Measurements from ENCODE around the gene EGFLAM. TPM values are rescaled to one million over a fixed set of nuclear protein-coding genes. Genes with fewer than 3 reads are reported as not detected.

The EGFLAM gene
- total and polyA plus RNA-seq, 2 donors (not counting 3 experiments of a cell fraction or from before 2014, with no cell fraction given) = 1.2 to 2.7 TPM

DNA sequence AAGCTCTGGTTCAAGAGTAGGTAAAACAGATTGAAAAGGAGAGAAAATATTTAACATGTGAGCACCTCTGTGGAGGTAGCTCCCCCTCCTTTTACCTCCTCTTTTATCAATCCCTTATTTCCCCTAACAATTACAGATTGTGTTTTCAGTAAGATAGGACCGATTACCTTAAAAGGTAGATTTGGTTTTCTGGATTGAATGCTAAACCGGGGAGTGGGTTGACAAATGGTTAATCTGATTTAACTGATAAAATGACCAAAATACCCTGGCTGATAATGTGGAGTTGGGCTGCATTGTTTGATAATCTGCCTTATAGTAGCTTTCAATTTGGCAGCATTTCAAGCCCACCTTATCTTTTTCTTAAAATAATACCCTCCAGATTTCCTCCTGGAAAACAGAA is 83.9 kb downstream of the EGFLAM start:
- dilution Hi-C loops (cut with MboI; ENCODE audit: extremely low pct_ligation_motif_present, low sequenced_read_pairs) = no loop called here
- Histone ChIP-seq H3K79me2 (ENCODE audit: control insufficient read depth, insufficient read depth, low read length) (no peaks in the 10 kb centered on the region), H3K4me1 (ENCODE audit: control insufficient read depth, extremely low read depth, insufficient read depth, low read length) (peaks cover 9% of the 10 kb centered on the region), H3K27me3 (ENCODE audit: control insufficient read depth in 2 of 2, insufficient read depth in 2 of 2, low read length in 2 of 2) (no peaks in the 10 kb centered on the region), H3K4me3 (replicated peaks in 1 of 3; ENCODE audit: insufficient read depth in 1 of 3, low read depth in 1 of 3, low read length in 3 of 3) (no peak overlapping the region), H3K9me3 (replicated peaks; ENCODE audit: control insufficient read depth, insufficient read depth, low read length) (no peaks in the 10 kb centered on the region), H3K4me2 (ENCODE audit: insufficient read depth, low read length) (no peak overlapping the region), H3K9me1 (replicated peaks; ENCODE audit: control insufficient read depth, extremely low read depth, insufficient read depth, low read length) (no peaks in the 10 kb centered on the region), H4K20me1 (replicated peaks; ENCODE audit: control insufficient read depth, extremely low read depth, insufficient read depth, low read length) (no peaks in the 10 kb centered on the region), H3K27ac (ENCODE audit: insufficient read depth, low read depth, low read length) (no peak overlapping the region), H3K36me3 (ENCODE audit: control insufficient read depth in 2 of 2, extremely low read depth in 1 of 2, insufficient read depth in 2 of 2, low read length in 2 of 2) (no peaks in the 10 kb centered on the region), H3K9ac (replicated peaks; ENCODE audit: extremely low read depth, insufficient read depth, low read length) (no peak overlapping the region), H2AFZ (ENCODE audit: low read depth, low read length) (no peak overlapping the region)
- FAIRE-seq (no peak), DNase-seq (ENCODE audit: low read depth, low spot score) (no peak)
- CTCF ChIA-PET = interaction anchor here (0.9 kb wide), 1 partner anchor 468 kb away, joined by 4 read pairs; no protein-coding TSS in a partner anchor
- intact Hi-C loops (cut with micrococcal nuclease) = no loop called here
- POLR2A ChIA-PET = no interaction called here
- BruUV-seq (replicated peaks) = no TSS peak
- no peak for TF ChIP-seq EZH2 (IDR thresholded peaks at IDR 0.05; ENCODE audit: borderline replicate concordance, low read depth, low read length, severe bottlenecking)
- no peak for TF ChIP-seq FOS (IDR thresholded peaks at IDR 0.05; ENCODE audit: borderline replicate concordance, insufficient read depth, low read length)
- TF ChIP-seq MYC (IDR thresholded peaks at IDR 0.05; ENCODE audit: low read depth, low read length) = no peak

DNA sequence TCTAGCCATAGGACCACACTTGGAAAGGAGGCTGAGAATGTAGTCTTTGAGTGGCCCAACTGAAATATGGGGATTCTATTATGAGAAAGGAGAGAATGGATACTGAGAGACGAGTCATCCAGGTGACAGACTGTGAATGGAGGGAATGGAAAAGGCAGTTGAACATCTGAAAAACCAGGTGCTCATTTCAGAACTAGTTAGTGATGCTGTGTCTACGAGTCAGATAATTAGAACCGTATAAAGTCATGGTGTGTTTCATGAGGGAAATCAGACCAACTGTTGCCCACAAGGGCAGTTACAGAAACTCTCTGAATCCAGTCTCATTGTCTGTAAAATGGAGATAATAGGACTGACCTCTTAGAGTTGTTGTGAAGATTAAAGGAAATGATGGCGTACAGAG is 86.5 kb downstream of the EGFLAM start:
- no TSS peak for BruUV-seq (replicated peaks)
- no peak overlapping the region for H3K4me3 ChIP-seq (replicated peaks in 1 of 3; ENCODE audit: insufficient read depth in 1 of 3, low read depth in 1 of 3, low read length in 3 of 3)
- no peaks in the 10 kb centered on the region for H3K36me3 ChIP-seq (ENCODE audit: control insufficient read depth in 2 of 2, extremely low read depth in 1 of 2, insufficient read depth in 2 of 2, low read length in 2 of 2)
- POLR2A ChIA-PET = no interaction called here
- no peak for DNase-seq (ENCODE audit: low read depth, low spot score)
- intact Hi-C loops (cut with micrococcal nuclease) (no loop called here), dilution Hi-C loops (cut with MboI; ENCODE audit: extremely low pct_ligation_motif_present, low sequenced_read_pairs) (no loop called here)
- FAIRE-seq = no peak
- TF ChIP-seq, protein P1, sequence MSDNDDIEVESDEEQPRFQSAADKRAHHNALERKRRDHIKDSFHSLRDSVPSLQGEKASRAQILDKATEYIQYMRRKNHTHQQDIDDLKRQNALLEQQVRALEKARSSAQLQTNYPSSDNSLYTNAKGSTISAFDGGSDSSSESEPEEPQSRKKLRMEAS (IDR thresholded peaks at IDR 0.05; ENCODE audit: insufficient read depth, insufficient read length) = no peak
- TF ChIP-seq EZH2 (IDR thresholded peaks at IDR 0.05; ENCODE audit: borderline replicate concordance, low read depth, low read length, severe bottlenecking) = no peak
- TF ChIP-seq GATA2 (IDR thresholded peaks at IDR 0.05; ENCODE audit: insufficient read depth, insufficient read length, low read depth, low read length) = no peak
- no peak for TF ChIP-seq JUN (IDR thresholded peaks at IDR 0.05; ENCODE audit: borderline replicate concordance, insufficient read depth, insufficient read length, low read depth)
- TF ChIP-seq POLR2AphosphoS5 (IDR thresholded peaks at IDR 0.05; ENCODE audit: insufficient read depth, low read depth, low read length) = no peak
- TF ChIP-seq FOS (IDR thresholded peaks at IDR 0.05; ENCODE audit: borderline replicate concordance, insufficient read depth, low read length) = no peak
- TF ChIP-seq, protein P2, sequence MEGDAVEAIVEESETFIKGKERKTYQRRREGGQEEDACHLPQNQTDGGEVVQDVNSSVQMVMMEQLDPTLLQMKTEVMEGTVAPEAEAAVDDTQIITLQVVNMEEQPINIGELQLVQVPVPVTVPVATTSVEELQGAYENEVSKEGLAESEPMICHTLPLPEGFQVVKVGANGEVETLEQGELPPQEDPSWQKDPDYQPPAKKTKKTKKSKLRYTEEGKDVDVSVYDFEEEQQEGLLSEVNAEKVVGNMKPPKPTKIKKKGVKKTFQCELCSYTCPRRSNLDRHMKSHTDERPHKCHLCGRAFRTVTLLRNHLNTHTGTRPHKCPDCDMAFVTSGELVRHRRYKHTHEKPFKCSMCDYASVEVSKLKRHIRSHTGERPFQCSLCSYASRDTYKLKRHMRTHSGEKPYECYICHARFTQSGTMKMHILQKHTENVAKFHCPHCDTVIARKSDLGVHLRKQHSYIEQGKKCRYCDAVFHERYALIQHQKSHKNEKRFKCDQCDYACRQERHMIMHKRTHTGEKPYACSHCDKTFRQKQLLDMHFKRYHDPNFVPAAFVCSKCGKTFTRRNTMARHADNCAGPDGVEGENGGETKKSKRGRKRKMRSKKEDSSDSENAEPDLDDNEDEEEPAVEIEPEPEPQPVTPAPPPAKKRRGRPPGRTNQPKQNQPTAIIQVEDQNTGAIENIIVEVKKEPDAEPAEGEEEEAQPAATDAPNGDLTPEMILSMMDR (IDR thresholded peaks at IDR 0.05; ENCODE audit: extremely low read depth in 1 of 2, insufficient read depth in 1 of 2, low read depth in 1 of 2, low read length in 2 of 2) = no peak
- TF ChIP-seq MYC (IDR thresholded peaks at IDR 0.05; ENCODE audit: low read depth, low read length) = no peak
- TF ChIP-seq POLR2A (IDR thresholded peaks at IDR 0.05; ENCODE audit: low read depth, low read length) = no peak
- H3K9me3 ChIP-seq (replicated peaks; ENCODE audit: control insufficient read depth, insufficient read depth, low read length) = no peaks in the 10 kb centered on the region
- H3K4me1 ChIP-seq (ENCODE audit: control insufficient read depth, extremely low read depth, insufficient read depth, low read length) = no peaks in the 10 kb centered on the region
- H3K9ac ChIP-seq (replicated peaks; ENCODE audit: extremely low read depth, insufficient read depth, low read length) = no peak overlapping the region
- no peaks in the 10 kb centered on the region for H3K27me3 ChIP-seq (ENCODE audit: control insufficient read depth in 2 of 2, insufficient read depth in 2 of 2, low read length in 2 of 2)
- H3K9me1 ChIP-seq (replicated peaks; ENCODE audit: control insufficient read depth, extremely low read depth, insufficient read depth, low read length) = no peaks in the 10 kb centered on the region
- H4K20me1 ChIP-seq (replicated peaks; ENCODE audit: control insufficient read depth, extremely low read depth, insufficient read depth, low read length) = no peaks in the 10 kb centered on the region
- no peak overlapping the region for H3K4me2 ChIP-seq (ENCODE audit: insufficient read depth, low read length)
- no peaks in the 10 kb centered on the region for H3K79me2 ChIP-seq (ENCODE audit: control insufficient read depth, insufficient read depth, low read length)
- CTCF ChIA-PET = no interaction called here
- no peak overlapping the region for H2AFZ ChIP-seq (ENCODE audit: low read depth, low read length)
- H3K27ac ChIP-seq (ENCODE audit: insufficient read depth, low read depth, low read length) = no peak overlapping the region
